Measurements from ENCODE around the gene CECR2.

The CECR2 gene

DNA sequence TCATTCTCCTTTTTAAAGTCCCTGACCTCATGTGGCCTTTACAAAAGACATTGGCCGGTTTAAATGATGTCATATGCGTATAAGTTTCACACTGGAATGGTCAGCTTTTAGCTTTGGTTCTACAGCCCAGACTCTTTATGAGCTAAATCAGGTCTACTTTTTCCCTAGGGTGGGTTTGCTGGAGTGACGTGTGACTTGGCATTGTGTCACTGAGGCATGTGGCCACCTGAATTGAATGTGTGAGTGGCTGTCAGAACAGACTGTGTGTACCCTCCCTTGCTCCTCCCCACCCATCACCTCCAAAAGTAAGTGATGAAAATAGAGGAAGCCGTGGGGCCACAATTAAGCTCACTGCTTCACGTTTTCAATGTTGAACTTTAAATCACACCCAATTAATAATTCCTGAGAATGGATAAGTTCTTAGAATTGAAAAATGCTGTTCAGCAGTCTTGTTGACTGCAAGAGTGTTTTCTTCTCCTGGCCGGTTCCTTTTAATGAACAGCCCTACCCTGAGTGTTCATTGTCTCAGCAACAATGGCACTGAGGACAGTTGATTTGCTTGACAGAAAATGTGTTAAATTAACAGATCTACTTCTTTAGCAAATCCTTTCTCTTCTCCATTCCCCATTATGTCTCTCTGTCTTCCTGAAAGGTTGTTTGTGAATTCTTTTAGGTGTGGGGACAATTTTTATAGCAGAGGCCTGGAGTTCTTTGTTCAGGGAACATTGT lies 11.3 kb downstream of the CECR2 start:
- no peaks in the 10 kb centered on the region for H3K36me3 ChIP-seq (replicated peaks; ENCODE audit: insufficient read depth, low read length)
- no peaks in the 10 kb centered on the region for H3F3A ChIP-seq (ENCODE audit: insufficient read depth, low read length)
- no peaks in the 10 kb centered on the region for H3K79me2 ChIP-seq (ENCODE audit: low read length)
- no peaks in the 10 kb centered on the region for H4K20me1 ChIP-seq (ENCODE audit: insufficient read depth, low read length)
- no peaks in the 10 kb centered on the region for H3K27me3 ChIP-seq (replicated peaks; ENCODE audit: insufficient read depth, low read length)
- no peak for DNase-seq
- H2AFZ ChIP-seq (ENCODE audit: low read length) = no peak overlapping the region
- no peak overlapping the region for H3K4me3 ChIP-seq (ENCODE audit: low read length)
- H3K9me3 ChIP-seq (replicated peaks; ENCODE audit: insufficient read depth, low read length) = no peaks in the 10 kb centered on the region
- no peaks in the 10 kb centered on the region for H3K9me2 ChIP-seq (replicated peaks; ENCODE audit: insufficient read depth, low read length)
- H3K4me2 ChIP-seq (ENCODE audit: low read depth, low read length) = no peak overlapping the region
- no peak overlapping the region for H3K27ac ChIP-seq (ENCODE audit: low read length)
- no peaks in the 10 kb centered on the region for H3K4me1 ChIP-seq (ENCODE audit: low read length)
- TF ChIP-seq EZH2 (optimal IDR thresholded peaks at IDR 0.05; ENCODE audit: low read depth, low read length) (no peak), EZH2phosphoT487 (IDR thresholded peaks at IDR 0.05; ENCODE audit: low read length) (no peak)
- TF ChIP-seq, protein P1, sequence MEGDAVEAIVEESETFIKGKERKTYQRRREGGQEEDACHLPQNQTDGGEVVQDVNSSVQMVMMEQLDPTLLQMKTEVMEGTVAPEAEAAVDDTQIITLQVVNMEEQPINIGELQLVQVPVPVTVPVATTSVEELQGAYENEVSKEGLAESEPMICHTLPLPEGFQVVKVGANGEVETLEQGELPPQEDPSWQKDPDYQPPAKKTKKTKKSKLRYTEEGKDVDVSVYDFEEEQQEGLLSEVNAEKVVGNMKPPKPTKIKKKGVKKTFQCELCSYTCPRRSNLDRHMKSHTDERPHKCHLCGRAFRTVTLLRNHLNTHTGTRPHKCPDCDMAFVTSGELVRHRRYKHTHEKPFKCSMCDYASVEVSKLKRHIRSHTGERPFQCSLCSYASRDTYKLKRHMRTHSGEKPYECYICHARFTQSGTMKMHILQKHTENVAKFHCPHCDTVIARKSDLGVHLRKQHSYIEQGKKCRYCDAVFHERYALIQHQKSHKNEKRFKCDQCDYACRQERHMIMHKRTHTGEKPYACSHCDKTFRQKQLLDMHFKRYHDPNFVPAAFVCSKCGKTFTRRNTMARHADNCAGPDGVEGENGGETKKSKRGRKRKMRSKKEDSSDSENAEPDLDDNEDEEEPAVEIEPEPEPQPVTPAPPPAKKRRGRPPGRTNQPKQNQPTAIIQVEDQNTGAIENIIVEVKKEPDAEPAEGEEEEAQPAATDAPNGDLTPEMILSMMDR (IDR thresholded peaks at IDR 0.05; ENCODE audit: low read length) = no peak
- no peak overlapping the region for H3K9ac ChIP-seq (ENCODE audit: low read length)

DNA sequence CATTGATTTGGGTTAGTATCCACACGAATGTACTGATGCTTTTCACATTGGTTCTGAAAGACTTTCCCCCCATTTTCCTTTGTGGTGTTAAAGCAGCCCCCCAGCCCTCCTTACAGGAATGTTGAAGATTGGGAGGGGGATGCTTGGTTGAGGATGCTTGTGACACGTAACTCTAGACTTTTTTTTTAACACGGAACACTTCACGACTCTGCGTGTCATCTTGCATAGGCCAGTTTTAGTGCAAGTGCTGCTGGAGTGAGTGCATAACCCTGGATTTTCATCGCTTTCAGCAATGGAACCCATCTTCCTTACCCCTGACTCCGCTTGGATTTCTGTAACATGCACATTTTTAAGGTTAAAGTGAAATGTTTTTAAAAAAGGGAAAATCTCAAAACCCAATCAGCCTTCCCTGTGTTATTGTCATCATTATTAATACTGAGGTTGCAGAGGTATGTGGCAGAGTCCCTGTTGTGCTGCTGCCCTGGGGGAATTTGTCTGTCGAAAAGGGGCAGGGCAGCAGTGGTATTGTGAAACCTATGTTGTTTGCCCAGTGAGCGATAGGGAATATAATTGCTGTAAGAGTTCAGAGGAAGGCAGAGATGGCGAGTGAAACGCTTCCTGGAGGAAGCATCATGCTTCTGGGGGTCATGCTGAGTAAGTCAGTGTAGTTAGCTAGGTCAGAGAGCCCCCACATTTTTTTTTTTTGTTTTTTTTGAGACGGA lies 12.1 kb downstream of the CECR2 start:
- Histone ChIP-seq H4K20me1 (ENCODE audit: insufficient read depth, low read length) (no peaks in the 10 kb centered on the region), H3K27me3 (replicated peaks; ENCODE audit: insufficient read depth, low read length) (no peaks in the 10 kb centered on the region), H3K9ac (ENCODE audit: low read length) (no peak overlapping the region), H3K36me3 (replicated peaks; ENCODE audit: insufficient read depth, low read length) (no peaks in the 10 kb centered on the region), H3K4me1 (ENCODE audit: low read length) (no peaks in the 10 kb centered on the region), H3K4me2 (ENCODE audit: low read depth, low read length) (no peak overlapping the region), H3F3A (ENCODE audit: insufficient read depth, low read length) (no peaks in the 10 kb centered on the region), H3K9me3 (replicated peaks; ENCODE audit: insufficient read depth, low read length) (no peaks in the 10 kb centered on the region), H2AFZ (ENCODE audit: low read length) (no peak overlapping the region), H3K27ac (ENCODE audit: low read length) (no peak overlapping the region), H3K4me3 (ENCODE audit: low read length) (no peak overlapping the region), H3K9me2 (replicated peaks; ENCODE audit: insufficient read depth, low read length) (no peaks in the 10 kb centered on the region), H3K79me2 (ENCODE audit: low read length) (no peaks in the 10 kb centered on the region)
- no peak for DNase-seq
- TF ChIP-seq EZH2 (optimal IDR thresholded peaks at IDR 0.05; ENCODE audit: low read depth, low read length) (no peak), EZH2phosphoT487 (IDR thresholded peaks at IDR 0.05; ENCODE audit: low read length) (no peak)
- TF ChIP-seq, protein P1 (IDR thresholded peaks at IDR 0.05; ENCODE audit: low read length) = no peak

DNA sequence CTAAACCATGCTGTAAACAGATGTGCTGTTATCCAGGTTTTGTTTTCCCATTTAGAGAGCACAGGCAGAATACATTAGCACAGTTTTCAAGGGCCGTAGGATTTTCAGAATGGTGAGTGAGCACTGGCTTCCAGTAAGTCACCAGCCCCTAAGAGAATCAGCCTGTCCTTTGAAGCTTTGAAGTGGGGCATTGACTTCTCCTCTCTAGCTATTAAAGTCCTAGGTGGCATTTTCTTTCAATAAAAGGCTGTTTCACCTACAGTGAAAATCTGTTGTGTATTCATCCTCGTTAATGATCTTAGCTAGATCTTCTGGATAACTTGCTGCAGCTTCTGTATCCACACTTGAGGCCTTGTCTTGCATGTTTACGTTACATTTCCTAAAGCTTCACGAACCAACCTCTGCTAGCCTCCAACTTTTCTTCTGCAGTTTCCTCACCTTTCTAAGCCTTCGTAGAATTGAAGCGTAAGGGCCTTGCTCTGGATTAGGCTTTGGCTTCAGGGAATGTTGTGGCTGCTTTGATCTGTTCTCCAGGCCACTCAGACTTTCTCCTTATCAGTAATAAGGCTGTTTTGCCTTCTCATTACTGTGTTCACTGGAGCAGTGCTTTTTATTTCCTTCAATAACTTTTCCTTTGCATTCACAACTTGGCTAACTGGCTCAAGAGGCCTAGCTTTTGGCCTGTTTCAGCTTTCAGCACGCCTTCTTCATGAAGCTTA lies 15.5 kb downstream of the CECR2 start:
- Histone ChIP-seq H3K4me2 (ENCODE audit: low read depth, low read length) (no peak overlapping the region), H3K9me2 (replicated peaks; ENCODE audit: insufficient read depth, low read length) (no peaks in the 10 kb centered on the region), H3K4me3 (ENCODE audit: low read length) (no peak overlapping the region), H3K9me3 (replicated peaks; ENCODE audit: insufficient read depth, low read length) (no peaks in the 10 kb centered on the region), H4K20me1 (ENCODE audit: insufficient read depth, low read length) (no peaks in the 10 kb centered on the region), H2AFZ (ENCODE audit: low read length) (no peak overlapping the region), H3K27me3 (replicated peaks; ENCODE audit: insufficient read depth, low read length) (no peaks in the 10 kb centered on the region), H3F3A (ENCODE audit: insufficient read depth, low read length) (no peaks in the 10 kb centered on the region), H3K36me3 (replicated peaks; ENCODE audit: insufficient read depth, low read length) (no peaks in the 10 kb centered on the region), H3K27ac (ENCODE audit: low read length) (no peak overlapping the region), H3K4me1 (ENCODE audit: low read length) (no peaks in the 10 kb centered on the region), H3K9ac (ENCODE audit: low read length) (no peak overlapping the region), H3K79me2 (ENCODE audit: low read length) (no peaks in the 10 kb centered on the region)
- DNase-seq = no peak
- TF ChIP-seq, protein P1 (IDR thresholded peaks at IDR 0.05; ENCODE audit: low read length) = no peak
- TF ChIP-seq EZH2 (optimal IDR thresholded peaks at IDR 0.05; ENCODE audit: low read depth, low read length) = no peak
- TF ChIP-seq EZH2phosphoT487 (IDR thresholded peaks at IDR 0.05; ENCODE audit: low read length) = no peak
